ENCODE measurements around the gene NUDCD3. TPM values are rescaled to one million over a fixed set of nuclear protein-coding genes. Genes with fewer than 3 reads are reported as not detected.

Gene NUDCD3
- total RNA-seq, 4 donors from 2014 or later, result 44.7 to 57.3 (median 49.7) TPM

DNA sequence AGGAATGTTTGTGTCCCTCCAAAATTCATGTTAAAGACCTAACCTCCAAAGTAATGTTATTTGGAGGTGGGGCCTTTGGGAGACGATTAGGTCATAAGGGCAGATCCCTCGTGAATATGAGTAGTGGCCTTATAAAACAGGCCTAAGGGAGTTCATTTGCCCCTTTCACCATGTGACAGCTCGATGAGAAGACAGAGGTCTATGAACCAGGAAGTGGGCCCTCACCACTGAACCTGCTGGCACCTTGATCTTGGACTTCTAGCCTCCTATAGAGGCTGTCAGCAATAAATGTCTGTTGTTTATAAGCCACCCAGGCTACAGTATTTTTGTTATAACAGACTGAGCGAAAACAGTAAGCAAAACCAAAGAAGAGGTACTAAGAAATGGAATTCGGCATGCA, 14.1 kb downstream of the NUDCD3 start:
- TF ChIP-seq POLR2A (IDR thresholded peaks at IDR 0.05), result no peak
- TF ChIP-seq EP300 (IDR thresholded peaks at IDR 0.05), result no peak
- TF ChIP-seq, protein P1, sequence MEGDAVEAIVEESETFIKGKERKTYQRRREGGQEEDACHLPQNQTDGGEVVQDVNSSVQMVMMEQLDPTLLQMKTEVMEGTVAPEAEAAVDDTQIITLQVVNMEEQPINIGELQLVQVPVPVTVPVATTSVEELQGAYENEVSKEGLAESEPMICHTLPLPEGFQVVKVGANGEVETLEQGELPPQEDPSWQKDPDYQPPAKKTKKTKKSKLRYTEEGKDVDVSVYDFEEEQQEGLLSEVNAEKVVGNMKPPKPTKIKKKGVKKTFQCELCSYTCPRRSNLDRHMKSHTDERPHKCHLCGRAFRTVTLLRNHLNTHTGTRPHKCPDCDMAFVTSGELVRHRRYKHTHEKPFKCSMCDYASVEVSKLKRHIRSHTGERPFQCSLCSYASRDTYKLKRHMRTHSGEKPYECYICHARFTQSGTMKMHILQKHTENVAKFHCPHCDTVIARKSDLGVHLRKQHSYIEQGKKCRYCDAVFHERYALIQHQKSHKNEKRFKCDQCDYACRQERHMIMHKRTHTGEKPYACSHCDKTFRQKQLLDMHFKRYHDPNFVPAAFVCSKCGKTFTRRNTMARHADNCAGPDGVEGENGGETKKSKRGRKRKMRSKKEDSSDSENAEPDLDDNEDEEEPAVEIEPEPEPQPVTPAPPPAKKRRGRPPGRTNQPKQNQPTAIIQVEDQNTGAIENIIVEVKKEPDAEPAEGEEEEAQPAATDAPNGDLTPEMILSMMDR (IDR thresholded peaks at IDR 0.05), result no peak
- Histone ChIP-seq H3K27ac (no peak overlapping the region), H3K4me1 (peaks cover 0 to 21% (median 1%) of the 10 kb centered on the region in 4 donors), H3K27me3 (no peaks in the 10 kb centered on the region), H3K9me3 (no peaks in the 10 kb centered on the region), H3K4me3 (no peak overlapping the region), H3K36me3 (peaks cover 0 to 66% (median 0%) of the 10 kb centered on the region in 3 donors)
- DNase-seq (ENCODE audit: low spot score in 2 of 2), result no peak
- 78 to 87% methylated on average over 5 of the region's 5 CpGs for WGBS, 2 donors

GRCh38 chr7:44473295-44473694, 17.2 kb downstream of the NUDCD3 start:
- DNase-seq (ENCODE audit: low spot score in 2 of 2), result no peak
- Histone ChIP-seq H3K27ac (no peak overlapping the region), H3K4me3 (no peak overlapping the region), H3K36me3 (peaks cover 0 to 50% (median 0%) of the 10 kb centered on the region in 3 donors), H3K9me3 (no peaks in the 10 kb centered on the region), H3K27me3 (no peaks in the 10 kb centered on the region), H3K4me1 (peaks cover 0 to 40% (median 1%) of the 10 kb centered on the region in 4 donors)
- 79 to 81% methylated on average over 3 of the region's 3 CpGs for WGBS, 2 donors
- TF ChIP-seq, protein P1 (IDR thresholded peaks at IDR 0.05), result no peak
- TF ChIP-seq POLR2A (IDR thresholded peaks at IDR 0.05) (no peak), EP300 (IDR thresholded peaks at IDR 0.05) (no peak)

- DNase-seq (ENCODE audit: low spot score in 2 of 2), result no peak
- H3K9me3 ChIP-seq, result no peaks in the 10 kb centered on the region
- peaks cover 0 to 48% (median 0%) of the 10 kb centered on the region in 3 donors for H3K36me3 ChIP-seq
- H3K27ac ChIP-seq, result no peak overlapping the region
- peaks cover 0 to 40% (median 1%) of the 10 kb centered on the region in 4 donors for H3K4me1 ChIP-seq
- 38 to 43% methylated on average over 3 of the region's 3 CpGs for WGBS, 2 donors
- TF ChIP-seq POLR2A (IDR thresholded peaks at IDR 0.05) (no peak), EP300 (IDR thresholded peaks at IDR 0.05) (no peak)
- TF ChIP-seq, protein P1 (IDR thresholded peaks at IDR 0.05), result no peak
- H3K27me3 ChIP-seq, result no peaks in the 10 kb centered on the region
- H3K4me3 ChIP-seq, result no peak overlapping the region
Measured at GRCh38 chr7:44472843-44473242, 17.6 kb downstream of the NUDCD3 start.

DNA sequence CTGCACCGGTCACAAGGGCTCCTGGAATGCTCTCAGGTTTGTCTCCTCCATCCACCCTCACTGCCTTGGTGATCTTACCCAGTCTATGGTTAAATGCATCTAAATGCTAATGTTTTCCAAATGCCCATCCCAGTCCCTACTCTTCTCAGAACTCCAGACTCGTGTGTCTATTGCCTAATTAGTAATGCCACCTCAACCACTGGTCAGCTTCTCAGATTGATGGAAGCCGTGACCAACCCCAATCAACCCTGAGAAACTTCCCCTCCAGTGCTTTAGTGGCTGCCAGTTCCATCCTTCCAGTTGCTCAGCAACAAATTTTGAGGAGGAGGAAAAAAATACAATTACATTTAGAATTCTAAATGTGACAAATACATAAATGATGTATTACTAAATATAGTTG, 18.6 kb downstream of the NUDCD3 start:
- TF ChIP-seq EP300 (IDR thresholded peaks at IDR 0.05) (no peak), POLR2A (IDR thresholded peaks at IDR 0.05) (no peak)
- TF ChIP-seq, protein P1 (IDR thresholded peaks at IDR 0.05), result no peak
- H3K27me3 ChIP-seq, result no peaks in the 10 kb centered on the region
- DNase-seq (ENCODE audit: low spot score in 2 of 2), result no peak
- 68 to 85% methylated on average over 3 of the region's 3 CpGs for WGBS, 2 donors
- H3K27ac ChIP-seq, result no peak overlapping the region
- no peak overlapping the region for H3K4me3 ChIP-seq
- peaks cover 0 to 35% (median 0%) of the 10 kb centered on the region in 4 donors for H3K4me1 ChIP-seq
- H3K36me3 ChIP-seq, result peaks cover 0 to 55% (median 0%) of the 10 kb centered on the region in 3 donors
- H3K9me3 ChIP-seq, result no peaks in the 10 kb centered on the region

- TF ChIP-seq EP300 (IDR thresholded peaks at IDR 0.05), result no peak
- no peak for TF ChIP-seq POLR2A (IDR thresholded peaks at IDR 0.05)
- TF ChIP-seq, protein P1 (IDR thresholded peaks at IDR 0.05), result no peak
- Histone ChIP-seq H3K9me3 (no peaks in the 10 kb centered on the region), H3K36me3 (peaks cover 0 to 55% (median 0%) of the 10 kb centered on the region in 3 donors), H3K4me1 (peaks cover 0 to 38% (median 0%) of the 10 kb centered on the region in 4 donors), H3K27ac (no peak overlapping the region), H3K4me3 (no peak overlapping the region), H3K27me3 (no peaks in the 10 kb centered on the region)
- DNase-seq (ENCODE audit: low spot score in 2 of 2), result no peak
- 93 to 94% methylated on average over 1 of the region's 1 CpG for WGBS, 2 donors
Measured at GRCh38 chr7:44471436-44471835, 19.0 kb downstream of the NUDCD3 start.
